NCI-H1105 (cell line): ENCODE data around the gene LAS1L.
A peak's percentile ranks its signal among the peaks of the same experiment; 100 is the strongest.
"Not testable (repeated sequence)": the region's sequence is repeated elsewhere in the genome, so short reads cannot be mapped to it uniquely, and the experiment has no call there.

Experiments used
- DNase-seq: peaks from one replicate; lab custom pipeline; 2025; lab: John Stamatoyannopoulos, UW

LAS1L gene

DNA sequence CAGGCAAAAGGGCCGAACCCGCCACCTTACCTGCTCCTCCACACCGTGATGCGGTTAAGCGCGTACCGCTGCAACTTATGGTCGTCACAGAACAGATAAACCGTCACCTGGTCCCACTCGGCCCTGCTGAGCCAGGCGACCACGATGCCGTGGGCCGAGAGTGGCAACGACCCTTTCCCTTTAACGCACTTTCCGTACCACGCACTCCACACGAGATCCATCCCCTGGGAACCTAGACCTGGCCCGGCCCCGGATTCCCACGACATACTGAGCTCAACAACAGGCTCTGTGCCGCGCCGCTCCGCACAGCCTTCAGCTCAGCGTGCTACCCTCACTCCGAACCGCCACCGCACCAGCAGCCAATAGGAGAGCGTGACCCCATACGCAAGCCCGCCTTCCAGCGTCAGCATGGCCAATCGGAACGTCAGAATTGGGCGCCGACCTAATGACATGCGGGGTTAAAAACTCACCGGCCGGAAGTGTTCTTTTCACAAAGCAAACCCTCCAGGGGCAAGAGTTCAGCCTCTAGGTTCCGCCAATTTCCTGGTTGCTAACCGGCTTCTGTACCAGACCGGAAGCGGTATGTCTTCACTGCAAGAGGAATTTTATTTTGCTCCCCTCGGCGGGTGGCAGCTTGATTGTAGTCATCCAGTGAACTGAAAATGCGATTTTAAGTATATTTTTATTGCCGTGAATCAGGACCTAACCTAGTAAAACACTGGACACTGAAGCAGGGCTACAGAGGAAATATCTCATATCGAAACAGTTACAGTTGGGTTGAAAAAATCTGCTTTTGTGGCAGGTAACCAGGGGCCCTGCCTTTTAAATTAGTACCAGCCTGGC lies at the start of gene LAS1L:
Gene LAS1L (minus strand): TSS at position 338 of the 843 bp plus-strand sequence. CDS start 72 bp downstream, at position 266.
- peak; percentile 81 for DNase-seq

DNA sequence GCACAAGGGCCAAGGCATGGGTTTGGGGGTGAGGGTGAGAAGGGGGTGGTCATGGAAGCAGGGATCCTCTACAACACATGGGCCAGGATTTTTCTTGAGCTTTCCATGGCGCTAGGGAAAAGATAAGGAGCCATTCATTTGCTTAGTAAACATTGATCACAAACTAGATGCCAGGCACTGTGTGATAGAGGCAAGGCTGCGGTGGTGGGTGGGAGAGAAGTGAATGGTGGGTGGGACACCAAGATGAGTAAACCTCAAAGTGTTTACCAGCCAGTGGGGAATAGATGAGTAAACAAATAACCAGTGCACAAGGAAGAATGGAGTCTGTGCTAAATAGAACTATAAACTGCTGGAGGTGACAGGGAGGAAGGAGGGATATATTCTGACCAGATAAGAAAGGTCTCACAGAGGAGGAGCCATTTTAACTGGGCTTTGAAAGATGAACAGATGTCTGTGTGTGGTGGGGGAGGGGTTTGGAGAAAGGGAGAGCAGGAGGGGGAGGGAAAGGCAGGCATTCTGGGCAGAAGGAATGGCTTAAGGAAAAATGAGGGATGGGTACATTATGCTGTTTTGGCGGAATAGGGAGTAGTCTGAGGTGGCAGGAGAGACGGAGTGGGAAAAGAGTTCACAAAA lies 48.0 kb upstream of the LAS1L start:
- DNase-seq: no peak

DNA sequence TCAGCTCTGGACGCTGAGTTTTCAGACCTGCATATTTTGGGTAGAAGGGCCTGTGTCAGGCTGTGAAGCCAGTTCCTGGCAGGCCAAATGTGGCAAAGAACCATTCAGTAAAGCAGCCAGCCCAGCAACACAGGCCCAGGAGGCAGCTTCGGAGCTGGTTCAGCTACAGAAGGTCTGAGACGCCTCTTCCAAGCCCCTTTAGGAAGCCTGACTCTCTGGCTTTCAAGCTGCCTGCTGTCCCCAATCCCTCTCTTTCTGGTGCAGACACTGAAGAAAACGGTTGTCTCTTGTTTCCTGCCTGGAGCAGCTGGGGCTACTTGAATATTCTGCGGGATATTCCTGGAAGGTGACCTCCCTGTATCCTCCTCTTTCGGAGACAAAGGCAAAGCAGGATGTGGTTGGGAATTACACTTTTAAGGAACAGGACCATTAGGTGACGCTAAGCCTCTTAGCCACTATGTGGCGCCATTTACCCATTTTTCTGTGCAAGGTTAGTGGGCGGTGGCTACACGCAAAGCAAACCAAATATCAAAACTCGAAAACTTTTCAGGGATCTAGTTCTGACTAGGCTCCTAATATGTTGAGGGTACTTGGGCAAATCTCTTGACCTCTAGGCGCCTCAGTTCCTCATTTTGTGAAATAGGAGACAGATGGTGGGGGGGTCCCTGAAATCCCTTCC lies 47.2 kb upstream of the LAS1L start:
- DNase-seq: peak; percentile 8

DNA sequence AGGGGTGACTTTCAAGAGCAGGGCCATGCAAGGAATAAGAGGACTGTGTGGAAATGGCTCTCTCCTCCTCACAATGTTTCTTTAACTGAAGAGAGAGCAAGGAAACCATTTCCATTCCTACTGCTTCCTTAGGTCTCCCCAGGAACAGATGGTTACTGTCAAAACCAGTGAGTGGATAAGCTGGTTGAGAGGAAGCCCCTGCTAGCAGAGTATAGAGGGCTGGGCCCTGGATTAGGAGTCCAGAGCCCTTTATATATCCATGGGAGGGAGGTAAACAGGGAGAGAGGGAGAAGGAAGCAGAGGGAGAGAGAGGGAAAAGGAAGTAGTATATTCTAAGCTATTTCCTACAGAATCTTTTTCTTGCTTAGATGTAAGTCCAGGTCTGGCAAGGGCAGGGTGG lies 43.8 kb upstream of the LAS1L start:
- DNase-seq: no peak

DNA sequence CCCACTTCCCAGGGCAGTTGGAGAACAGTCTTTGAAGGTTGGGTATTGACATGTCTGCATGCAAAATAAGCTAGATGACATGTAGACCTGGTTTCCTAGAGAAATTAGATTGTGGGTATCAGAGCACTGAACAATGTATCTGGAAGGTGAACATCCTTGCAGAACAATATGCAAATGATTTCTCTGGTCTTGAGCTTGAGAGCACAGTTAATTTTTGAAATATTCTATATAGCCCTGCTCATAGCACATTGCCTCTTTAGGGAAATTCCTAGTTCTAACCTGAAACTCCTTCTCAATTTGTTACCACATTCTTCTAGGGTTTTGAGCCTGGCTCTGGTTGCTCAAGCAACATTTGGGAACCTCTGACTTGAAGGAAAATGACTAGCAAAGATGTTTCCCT lies 41.6 kb upstream of the LAS1L start:
- DNase-seq: no peak

DNA sequence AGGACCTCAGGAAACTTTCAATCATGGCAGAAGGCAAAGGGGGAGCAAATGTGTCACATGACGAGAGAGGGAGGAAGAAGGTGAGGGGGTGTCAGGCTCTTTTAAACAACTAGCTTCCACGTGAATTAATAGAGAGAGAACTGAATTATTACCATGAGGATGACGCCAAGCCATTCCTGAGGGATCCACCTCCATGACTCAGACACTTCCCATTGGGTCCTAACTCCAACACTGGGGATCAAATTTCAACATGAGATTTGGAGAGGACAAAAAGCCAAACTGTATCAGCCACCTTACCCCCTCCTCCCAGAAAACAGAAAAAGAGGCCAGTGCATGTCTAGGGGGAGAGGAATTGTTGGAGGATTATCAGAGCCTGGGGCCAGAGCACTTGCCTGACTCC lies 40.4 kb upstream of the LAS1L start:
- DNase-seq: no peak

DNA sequence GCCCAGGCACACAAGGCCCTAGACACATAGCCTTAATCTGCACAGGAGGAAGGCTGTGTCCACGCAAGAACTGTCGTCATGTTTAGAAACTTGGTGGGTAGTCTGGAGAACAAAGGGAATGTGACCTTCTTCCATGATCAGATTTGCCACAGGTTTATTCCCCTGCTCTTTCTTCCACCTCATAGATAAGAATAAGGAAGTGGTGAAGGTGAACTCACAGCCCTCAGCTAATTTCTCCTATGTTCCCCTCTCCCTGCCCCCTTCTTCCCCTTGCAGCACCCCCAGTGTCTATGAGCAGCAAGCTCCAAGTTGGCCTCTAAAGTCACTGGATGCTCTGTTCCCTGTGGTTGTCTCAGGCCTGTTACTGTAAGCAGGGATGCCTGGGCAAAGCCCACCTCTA lies 39.8 kb upstream of the LAS1L start:
- no peak for DNase-seq

DNA sequence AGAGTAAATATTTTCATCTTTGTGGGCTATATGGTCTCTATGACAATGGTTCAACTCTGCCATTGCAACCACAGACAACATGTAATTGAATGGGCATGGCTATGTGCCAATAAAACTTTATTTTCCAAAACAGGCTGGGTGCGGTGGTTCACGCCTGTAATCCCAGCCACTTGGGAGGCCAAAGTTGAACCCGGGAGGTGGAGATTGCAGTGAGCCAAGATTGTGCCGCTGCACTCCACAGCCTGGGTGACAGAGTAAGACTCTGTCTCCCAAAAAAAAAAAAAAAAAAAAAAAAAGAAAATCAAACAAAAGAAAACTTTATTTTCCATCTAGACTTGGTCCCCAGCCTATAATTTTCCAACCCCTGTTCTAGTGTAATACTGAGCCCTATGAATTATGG lies 38.4 kb upstream of the LAS1L start:
- DNase-seq: no peak

DNA sequence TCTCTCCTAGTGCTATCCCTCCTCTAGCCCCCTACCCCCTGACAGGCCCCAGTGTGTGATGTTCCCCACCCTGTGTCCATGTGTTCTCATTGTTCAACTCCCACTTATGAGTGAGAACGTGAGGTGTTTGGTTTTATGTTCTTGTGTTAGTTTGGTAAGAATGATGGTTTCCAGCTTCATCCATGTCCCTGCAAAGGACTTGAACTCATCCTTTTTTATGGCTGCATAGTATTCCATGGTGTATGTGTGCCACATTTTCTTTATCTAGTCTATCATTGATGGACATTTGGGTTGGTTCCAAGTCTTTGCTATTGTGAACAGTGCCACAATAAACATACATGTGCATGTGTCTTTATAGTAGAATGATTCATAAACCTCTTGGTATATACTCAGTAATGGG lies 28.3 kb upstream of the LAS1L start:
- not testable (repeated sequence) for DNase-seq

DNA sequence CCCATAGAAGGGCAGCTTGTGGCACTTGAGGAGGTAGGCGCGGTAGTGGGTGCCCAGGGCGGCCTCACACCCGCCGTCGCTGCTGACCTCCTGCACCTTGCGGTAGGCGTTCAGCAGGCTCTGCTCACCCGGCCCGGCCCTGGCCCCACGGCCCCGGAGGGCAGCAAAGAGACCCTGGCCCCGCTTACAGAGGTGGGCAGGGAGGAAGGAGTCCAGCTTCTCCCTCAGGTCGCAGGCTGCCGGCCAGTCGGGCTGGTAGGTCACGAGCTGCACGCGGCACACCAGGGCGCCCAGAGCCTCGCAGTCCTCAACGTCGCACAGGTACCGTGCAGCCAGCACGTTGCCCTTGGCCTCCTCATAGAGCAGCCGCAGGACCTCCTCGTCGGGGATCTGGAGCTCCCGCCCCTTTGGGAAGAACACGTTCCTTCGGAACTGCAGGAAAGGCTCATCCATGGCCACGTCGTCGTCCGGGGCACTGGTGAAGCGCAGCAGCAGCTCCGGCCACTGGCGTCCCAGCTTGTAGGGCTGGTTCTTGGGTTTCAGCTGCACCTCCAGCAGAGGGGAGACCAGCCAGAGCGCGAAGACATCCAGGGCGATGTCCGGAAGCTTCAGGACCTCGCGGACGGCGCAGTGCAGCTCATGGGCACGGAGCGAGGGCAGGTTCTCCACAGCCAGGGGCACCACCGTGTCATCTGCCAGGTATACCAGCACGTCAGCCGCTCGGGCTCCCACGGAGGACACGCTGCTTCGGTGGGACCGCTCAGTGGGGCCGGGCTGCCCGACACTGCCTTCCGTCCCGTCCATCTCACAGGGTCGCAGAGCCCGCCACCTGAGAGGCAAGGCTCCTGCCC lies 17.1 kb upstream of the LAS1L start:
- no peak for DNase-seq

DNA sequence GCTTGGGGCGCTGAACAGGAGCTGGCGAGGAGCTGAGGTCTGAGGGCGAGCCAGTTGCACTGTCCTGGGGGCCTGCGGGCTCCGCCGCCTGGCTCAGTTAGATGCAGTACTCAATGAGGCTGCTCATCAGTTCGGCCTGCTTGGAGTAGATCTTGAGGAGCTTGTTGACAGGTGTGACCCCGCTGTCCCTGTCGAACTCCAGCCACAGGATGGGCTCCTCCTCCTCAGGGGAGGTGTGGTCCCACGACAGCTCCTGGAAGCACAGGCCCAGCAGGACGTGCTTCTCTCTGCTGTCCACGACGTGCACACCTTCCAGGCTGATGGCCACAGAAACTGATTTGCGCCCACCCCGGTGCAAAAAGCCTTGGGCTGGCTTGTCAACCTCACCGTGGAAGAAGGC lies 16.5 kb upstream of the LAS1L start:
- DNase-seq: no peak

DNA sequence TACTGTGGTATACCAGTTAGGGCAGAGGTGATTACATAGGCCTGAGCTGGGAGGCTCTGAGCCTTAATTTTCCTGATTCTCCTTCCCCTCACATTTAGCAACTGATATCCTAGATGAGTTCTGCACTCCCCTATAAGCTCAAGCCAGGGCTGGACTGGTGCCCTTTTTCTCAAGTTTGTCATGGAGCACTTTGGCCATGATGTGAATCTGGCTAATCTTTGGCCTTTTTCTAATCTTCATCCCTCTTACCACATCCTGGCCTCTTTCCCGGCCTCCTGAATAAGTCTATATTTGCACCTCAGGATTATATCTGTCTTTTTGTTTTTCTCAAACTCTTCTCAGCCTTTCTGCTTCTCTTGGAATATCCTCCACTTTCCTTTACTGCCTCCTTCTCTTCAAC lies 10.9 kb upstream of the LAS1L start:
- DNase-seq: no peak

DNA sequence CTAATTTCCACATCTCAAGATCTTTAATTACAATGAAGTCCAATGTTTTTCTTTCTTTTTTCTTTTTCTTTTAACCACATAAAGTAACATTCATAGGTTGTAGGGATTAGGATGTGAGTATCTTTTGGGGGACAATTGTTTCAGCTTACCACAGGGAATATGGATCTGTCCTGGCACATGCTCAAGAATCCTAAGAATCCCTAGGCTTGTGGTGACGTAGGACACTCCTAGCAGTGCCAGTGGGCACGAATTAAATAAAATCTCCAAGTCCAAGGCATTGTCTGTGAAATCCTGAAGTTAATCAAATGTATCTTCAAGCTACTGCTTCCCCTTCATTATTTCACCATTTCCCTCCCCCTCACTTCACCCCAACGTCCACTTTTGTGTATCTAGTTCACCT lies 2.6 kb upstream of the LAS1L start:
- no peak for DNase-seq

DNA sequence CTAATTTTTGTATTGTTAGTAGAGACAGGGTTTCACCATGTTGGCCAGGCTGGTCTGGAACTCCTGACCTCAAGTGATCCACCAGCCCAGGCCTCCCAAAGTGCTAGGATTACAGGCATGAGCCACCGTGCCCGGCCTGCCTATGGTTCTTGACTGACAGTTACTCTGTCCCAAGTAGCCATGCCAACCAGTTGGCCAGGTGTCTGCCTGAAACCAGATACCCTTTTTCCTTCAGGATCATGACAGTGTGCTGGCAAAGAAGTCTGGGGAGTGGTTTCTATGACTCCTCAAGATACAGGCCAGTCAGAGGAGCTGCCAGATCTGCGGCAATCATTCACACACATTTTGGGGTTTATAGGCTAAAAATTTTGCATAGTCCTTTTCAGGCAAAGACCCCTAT lies 1.7 kb upstream of the LAS1L start:
- DNase-seq: no peak

DNA sequence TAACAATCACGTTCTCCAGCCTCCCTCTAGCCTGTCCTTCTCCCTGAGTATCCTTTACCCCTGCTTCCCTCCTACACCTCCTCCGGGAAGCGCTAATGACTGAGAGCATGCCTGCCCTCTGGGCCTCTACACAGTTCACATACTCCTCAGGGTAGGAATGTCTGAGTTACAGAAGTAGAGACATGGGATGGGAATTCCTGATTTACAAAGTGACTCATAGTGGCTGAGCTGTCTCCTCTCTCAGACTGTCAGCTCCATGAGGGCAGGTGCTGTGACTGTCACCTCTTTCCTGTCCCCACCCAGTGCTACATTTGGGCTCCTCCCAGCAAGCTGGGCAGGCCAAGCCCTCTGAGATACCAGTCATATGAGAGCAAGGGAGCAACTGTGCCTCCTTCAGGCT lies 2.6 kb downstream of the LAS1L start:
- no peak for DNase-seq

DNA sequence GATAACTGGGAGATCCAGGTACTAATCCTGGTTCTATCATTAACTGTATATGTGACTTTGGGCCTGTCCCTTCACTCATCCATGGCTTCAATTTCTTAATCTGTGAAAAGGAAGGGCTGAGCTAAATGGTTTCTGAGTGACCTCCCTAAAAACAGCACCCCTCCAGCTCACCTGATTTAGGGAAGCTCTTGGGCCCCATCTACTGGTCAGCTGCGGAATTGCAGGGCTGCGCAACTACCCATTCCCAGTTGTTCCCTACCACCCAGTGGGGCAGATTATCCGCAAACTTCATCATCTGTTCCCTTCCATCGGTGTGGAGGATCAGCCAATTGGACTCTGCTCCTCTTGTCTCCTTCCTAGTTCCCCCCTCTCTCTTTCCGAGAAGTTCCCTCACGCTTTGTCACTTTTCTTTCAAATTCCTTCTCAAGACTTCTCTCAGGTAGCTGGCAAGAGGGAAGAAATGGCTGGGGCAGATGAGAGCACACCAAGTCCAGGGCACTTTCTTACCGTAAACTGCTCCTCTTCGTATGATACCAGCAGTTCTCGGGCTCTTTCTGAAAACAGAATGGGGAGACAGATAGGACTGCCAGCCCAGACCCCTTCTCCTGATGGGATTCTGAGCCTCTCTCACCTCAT lies 5.8 kb downstream of the LAS1L start:
- peak; percentile 4 for DNase-seq

DNA sequence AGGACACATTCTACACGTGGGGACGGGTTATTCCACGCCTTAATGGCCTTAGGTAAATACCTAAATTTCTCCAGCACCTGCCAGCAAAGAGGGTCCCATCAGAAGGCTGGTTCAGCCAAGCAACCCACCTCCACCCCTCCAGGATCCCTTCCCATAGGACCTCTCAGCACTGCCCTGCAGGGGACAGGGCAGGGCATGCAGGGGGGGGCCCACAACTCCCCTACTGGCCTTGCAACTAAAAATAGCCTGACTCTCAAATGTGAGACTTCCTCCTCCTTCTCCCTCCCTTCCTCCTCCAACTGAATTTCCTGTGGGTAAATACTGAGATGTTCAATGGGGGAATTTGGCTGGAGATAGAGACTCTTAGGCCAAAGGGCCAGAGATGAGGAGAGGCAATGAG lies 6.3 kb downstream of the LAS1L start:
- no peak for DNase-seq

DNA sequence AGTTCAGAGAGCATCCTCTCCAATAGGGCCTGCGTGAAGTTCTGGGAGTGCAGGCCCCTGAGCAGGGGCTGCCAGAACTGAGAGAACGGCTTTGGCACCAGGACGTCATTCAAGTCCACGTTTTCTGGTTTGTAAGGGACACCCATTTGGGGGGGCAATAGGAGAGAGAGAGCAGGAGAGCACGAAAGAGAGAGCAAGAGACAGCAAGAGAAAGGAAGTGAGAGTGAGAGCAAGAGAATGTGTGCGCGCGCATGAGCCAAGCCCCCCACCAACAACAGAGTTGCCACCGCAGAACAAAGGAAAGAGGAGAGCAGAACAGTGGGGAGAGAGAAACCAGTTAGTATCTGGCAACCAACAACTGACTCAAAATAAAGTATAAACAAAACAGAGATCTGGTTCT lies 10.4 kb downstream of the LAS1L start:
- no peak for DNase-seq

DNA sequence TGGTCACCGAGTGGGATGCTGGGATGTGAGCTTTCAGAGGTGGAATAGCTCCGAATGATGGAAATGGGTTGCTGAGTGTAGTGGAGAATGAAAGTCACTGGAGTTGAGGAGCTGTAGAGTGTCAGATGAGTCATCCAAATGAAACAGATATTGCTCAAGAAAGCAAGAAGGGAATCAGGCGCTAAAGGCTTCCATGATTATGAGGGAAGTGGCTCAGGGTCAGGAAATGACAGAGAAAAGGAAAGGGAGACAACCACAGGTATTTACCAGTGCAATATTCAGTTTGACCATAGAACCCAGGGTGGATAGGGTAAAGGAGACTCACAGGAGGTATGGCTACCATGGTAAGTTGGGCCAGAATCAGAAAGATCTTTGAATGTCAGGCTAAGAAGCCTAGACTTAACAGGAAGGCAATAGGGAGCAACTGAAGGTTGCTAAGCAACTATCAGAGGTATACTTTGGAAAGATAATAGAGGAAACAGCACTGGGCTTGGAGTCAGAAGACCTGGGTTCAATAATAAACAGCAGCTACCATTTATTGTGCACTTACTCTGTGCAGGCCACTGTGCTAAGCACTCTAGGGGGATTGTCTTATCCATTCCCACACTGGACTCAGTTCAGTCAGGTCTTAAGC lies 11.7 kb downstream of the LAS1L start:
- no peak for DNase-seq

DNA sequence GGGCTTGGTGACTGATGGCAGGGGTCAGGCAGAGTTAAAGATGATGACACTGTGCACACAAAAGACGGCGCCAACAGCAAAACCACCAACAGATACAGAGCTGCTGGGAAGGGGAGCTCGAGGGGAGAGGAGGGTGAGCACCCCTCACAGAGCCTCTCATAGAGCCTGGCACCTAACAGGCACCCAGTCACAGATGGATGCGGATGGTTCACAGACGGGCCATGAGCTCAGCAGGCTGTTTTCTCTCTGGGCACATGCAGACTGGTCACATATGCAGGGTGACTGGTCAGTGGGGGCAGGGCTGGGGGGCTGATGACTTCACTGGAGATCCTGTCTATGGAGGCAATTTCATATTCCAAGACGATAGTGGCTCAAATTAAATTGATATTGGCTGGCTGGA lies 15.1 kb downstream of the LAS1L start:
- DNase-seq: not testable (repeated sequence)

DNA sequence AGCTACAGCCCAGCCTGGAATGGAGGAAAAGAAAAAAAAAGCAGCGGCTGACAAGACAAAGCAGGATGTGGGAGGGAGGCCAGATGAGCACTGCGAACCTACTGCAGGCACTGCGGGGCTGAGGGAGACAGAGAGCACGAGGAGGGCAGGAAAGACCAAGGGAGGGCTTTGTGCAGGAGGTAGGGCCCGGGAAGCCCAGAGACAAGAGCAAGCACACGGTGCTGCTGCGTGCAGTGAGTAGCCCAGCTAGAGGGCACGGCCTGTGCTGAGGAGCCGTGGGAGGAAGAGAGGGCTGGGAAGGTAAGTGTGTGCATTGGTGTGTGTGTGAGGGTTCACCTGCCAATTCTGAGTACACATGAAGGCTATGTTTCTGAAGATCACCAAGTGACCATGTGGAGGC lies 15.6 kb downstream of the LAS1L start:
- not testable (repeated sequence) for DNase-seq
